PFSK-1 (cell line): Measurements from ENCODE around the gene PSORS1C2. TPM values are rescaled to one million over a fixed set of nuclear protein-coding genes. Genes with fewer than 3 reads are reported as not detected.

Experiments
- FOXP2 ChIP-seq: optimal IDR thresholded peaks from 2 replicates; pipeline ENCODE3; 2011; ENCODE audit warnings: borderline replicate concordance, control low read depth, inconsistent platforms; ENCODE audit not compliant: insufficient read depth; ENCODE audit errors: extremely low read length, extremely low read depth
- POLR2AphosphoS5 ChIP-seq: IDR thresholded peaks from 2 replicates; pipeline ENCODE4 v1.6.1; 2012; ENCODE audit warnings: low read depth, mild to moderate bottlenecking, control low read depth, low read length, moderate library complexity
- SIN3A ChIP-seq: IDR thresholded peaks from 2 replicates; pipeline ENCODE4 v1.6.1; 2012; ENCODE audit warnings: mild to moderate bottlenecking, low read length, moderate library complexity, borderline replicate concordance; ENCODE audit not compliant: insufficient read depth
- TAF1 ChIP-seq: IDR thresholded peaks from 2 replicates; pipeline ENCODE4 v1.6.1; 2012; ENCODE audit warnings: low read length, control low read depth, borderline replicate concordance; ENCODE audit not compliant: insufficient read depth
- polyA plus RNA-seq: library from polyadenylated mRNA; unstranded; fragments of >200 nt; gene quantifications from one replicate; pipeline ENCODE4 v1.2.1, GENCODE V29; 2012; ENCODE audit warnings: low read depth, missing spikeins; ENCODE audit not compliant: insufficient read length
- TF ChIP-seq, protein P1 (sequence below), 2 experiments: IDR thresholded peaks; 2 replicates each; pipeline versions ENCODE4 v1.6.1 to v1.8.0; 2011 to 2012; ENCODE audit warnings: low read depth in 2 of 2, low read length in 2 of 2, control low read depth in 1 of 2, inconsistent platforms in 1 of 2, mild to moderate bottlenecking in 1 of 2, moderate library complexity in 1 of 2; ENCODE audit not compliant: insufficient read depth in 1 of 2

Gene PSORS1C2
- not detected for polyA plus RNA-seq

GRCh38 chr6:31138982-31139381 lies at the start of gene PSORS1C2:
Gene PSORS1C2, minus strand, starts transcription at chr6:31139066. Its CDS starts 40 bp downstream, at chr6:31139026.
- no peak for TF ChIP-seq POLR2AphosphoS5
- no peak for TF ChIP-seq TAF1
- TF ChIP-seq SIN3A: no peak
- TF ChIP-seq FOXP2: no peak
- TF ChIP-seq, protein P1, sequence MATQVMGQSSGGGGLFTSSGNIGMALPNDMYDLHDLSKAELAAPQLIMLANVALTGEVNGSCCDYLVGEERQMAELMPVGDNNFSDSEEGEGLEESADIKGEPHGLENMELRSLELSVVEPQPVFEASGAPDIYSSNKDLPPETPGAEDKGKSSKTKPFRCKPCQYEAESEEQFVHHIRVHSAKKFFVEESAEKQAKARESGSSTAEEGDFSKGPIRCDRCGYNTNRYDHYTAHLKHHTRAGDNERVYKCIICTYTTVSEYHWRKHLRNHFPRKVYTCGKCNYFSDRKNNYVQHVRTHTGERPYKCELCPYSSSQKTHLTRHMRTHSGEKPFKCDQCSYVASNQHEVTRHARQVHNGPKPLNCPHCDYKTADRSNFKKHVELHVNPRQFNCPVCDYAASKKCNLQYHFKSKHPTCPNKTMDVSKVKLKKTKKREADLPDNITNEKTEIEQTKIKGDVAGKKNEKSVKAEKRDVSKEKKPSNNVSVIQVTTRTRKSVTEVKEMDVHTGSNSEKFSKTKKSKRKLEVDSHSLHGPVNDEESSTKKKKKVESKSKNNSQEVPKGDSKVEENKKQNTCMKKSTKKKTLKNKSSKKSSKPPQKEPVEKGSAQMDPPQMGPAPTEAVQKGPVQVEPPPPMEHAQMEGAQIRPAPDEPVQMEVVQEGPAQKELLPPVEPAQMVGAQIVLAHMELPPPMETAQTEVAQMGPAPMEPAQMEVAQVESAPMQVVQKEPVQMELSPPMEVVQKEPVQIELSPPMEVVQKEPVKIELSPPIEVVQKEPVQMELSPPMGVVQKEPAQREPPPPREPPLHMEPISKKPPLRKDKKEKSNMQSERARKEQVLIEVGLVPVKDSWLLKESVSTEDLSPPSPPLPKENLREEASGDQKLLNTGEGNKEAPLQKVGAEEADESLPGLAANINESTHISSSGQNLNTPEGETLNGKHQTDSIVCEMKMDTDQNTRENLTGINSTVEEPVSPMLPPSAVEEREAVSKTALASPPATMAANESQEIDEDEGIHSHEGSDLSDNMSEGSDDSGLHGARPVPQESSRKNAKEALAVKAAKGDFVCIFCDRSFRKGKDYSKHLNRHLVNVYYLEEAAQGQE (IDR thresholded peaks at IDR 0.05; ENCODE audit: insufficient read depth in 1 of 2, low read depth in 2 of 2, low read length in 2 of 2): no peak

DNA sequence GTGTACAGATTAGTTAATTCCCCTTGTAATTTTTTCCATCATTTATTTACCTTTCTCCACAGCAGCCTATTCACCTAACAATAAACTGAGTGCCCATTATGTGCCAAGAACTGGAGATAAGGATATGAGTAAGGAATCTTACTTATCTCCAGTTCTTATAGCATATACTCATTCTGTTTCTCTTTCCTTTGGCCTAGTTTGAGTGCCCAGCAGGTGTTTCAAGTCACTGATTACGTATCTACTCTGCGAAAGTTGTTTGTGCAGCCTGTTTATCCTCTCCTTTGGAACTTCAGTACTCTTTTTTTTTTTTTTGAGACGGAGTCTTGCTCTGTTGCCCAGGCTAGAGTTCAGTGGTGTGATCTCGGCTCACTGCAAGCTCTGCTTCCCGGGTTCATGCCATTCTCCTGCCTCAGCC lies 48.9 kb upstream of the PSORS1C2 start:
- TF ChIP-seq FOXP2: no peak
- no peak for TF ChIP-seq TAF1
- TF ChIP-seq SIN3A: no peak
- TF ChIP-seq, protein P1 (IDR thresholded peaks at IDR 0.05; ENCODE audit: insufficient read depth in 1 of 2, low read depth in 2 of 2, low read length in 2 of 2): no peak
- TF ChIP-seq POLR2AphosphoS5: no peak

DNA sequence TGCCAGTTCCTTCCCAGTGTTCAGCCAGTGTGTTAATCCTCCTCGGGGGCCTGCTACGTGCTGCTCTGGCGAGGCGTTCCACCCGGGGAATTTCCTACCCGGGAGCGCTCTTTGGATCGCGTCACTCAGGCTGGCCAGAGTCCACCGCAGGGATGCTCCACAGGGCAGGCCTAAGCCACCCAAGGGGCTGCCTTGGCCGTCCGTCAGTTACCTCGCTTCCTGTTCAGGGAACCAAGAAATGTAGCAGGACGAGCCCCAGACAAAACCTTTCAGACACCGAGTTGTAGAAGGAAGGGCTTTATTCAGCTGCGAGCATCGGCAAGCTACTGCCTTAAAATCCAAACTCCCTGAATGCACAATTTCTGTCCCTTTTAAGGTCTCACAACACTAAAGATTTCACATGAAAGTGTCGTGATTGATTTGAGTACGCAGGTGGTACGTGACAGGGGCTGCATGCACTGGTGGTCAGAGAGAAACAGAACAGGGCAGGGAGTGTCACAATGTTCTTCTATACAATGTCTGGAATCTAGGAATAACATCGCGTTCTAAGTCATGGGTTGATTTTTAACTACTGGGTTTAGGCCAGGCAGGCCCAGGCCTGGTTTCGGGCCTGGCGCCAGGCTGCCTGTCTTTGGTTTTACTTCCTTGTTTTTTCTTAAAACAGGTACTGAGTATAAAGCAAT lies 47.3 kb upstream of the PSORS1C2 start:
- TF ChIP-seq TAF1: no peak
- TF ChIP-seq, protein P1 (IDR thresholded peaks at IDR 0.05; ENCODE audit: insufficient read depth in 1 of 2, low read depth in 2 of 2, low read length in 2 of 2): no peak
- TF ChIP-seq SIN3A: no peak
- TF ChIP-seq FOXP2: no peak
- TF ChIP-seq POLR2AphosphoS5: no peak

- TF ChIP-seq POLR2AphosphoS5: no peak
- TF ChIP-seq TAF1: no peak
- TF ChIP-seq, protein P1 (IDR thresholded peaks at IDR 0.05; ENCODE audit: insufficient read depth in 1 of 2, low read depth in 2 of 2, low read length in 2 of 2): no peak
- TF ChIP-seq SIN3A: no peak
- no peak for TF ChIP-seq FOXP2
These were observed 41.6 kb upstream of the PSORS1C2 start for GRCh38 chr6:31180500-31180899.
